ENCODE data around the gene CGN.

DNA sequence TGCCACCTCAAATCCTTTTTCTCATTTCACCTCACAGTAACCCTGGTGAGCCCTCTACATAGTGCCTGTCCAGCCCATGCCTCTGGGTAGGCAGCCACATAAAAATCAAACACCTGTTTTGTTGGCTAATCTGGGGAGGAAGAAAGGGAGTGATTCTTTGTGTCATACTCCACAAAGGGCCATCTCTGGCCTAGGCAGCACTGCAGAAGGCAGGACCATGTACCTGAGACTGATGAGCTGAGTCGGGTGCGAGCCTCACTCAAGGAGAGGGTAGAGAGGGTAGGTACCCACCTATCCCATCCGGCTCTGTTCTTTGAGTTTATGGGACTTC is 36.7 kb downstream of the CGN start:
- TF ChIP-seq EZH2 (IDR thresholded peaks at IDR 0.05; ENCODE audit: low read depth, unreplicated experiment), result no peak
- no peak for TF ChIP-seq POLR2AphosphoS5 (IDR thresholded peaks at IDR 0.05; ENCODE audit: low read depth)
- TF ChIP-seq, protein P1, sequence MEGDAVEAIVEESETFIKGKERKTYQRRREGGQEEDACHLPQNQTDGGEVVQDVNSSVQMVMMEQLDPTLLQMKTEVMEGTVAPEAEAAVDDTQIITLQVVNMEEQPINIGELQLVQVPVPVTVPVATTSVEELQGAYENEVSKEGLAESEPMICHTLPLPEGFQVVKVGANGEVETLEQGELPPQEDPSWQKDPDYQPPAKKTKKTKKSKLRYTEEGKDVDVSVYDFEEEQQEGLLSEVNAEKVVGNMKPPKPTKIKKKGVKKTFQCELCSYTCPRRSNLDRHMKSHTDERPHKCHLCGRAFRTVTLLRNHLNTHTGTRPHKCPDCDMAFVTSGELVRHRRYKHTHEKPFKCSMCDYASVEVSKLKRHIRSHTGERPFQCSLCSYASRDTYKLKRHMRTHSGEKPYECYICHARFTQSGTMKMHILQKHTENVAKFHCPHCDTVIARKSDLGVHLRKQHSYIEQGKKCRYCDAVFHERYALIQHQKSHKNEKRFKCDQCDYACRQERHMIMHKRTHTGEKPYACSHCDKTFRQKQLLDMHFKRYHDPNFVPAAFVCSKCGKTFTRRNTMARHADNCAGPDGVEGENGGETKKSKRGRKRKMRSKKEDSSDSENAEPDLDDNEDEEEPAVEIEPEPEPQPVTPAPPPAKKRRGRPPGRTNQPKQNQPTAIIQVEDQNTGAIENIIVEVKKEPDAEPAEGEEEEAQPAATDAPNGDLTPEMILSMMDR (conservative IDR thresholded peaks at IDR 0.05; ENCODE audit: low read depth in 2 of 2), result no peak
- TF ChIP-seq EZH2phosphoT487 (IDR thresholded peaks at IDR 0.05; ENCODE audit: unreplicated experiment), result no peak
- TF ChIP-seq CREB1 (CRISPR knock-in tag; IDR thresholded peaks at IDR 0.05; ENCODE audit: low read depth), result no peak
- TF ChIP-seq, protein P2, sequence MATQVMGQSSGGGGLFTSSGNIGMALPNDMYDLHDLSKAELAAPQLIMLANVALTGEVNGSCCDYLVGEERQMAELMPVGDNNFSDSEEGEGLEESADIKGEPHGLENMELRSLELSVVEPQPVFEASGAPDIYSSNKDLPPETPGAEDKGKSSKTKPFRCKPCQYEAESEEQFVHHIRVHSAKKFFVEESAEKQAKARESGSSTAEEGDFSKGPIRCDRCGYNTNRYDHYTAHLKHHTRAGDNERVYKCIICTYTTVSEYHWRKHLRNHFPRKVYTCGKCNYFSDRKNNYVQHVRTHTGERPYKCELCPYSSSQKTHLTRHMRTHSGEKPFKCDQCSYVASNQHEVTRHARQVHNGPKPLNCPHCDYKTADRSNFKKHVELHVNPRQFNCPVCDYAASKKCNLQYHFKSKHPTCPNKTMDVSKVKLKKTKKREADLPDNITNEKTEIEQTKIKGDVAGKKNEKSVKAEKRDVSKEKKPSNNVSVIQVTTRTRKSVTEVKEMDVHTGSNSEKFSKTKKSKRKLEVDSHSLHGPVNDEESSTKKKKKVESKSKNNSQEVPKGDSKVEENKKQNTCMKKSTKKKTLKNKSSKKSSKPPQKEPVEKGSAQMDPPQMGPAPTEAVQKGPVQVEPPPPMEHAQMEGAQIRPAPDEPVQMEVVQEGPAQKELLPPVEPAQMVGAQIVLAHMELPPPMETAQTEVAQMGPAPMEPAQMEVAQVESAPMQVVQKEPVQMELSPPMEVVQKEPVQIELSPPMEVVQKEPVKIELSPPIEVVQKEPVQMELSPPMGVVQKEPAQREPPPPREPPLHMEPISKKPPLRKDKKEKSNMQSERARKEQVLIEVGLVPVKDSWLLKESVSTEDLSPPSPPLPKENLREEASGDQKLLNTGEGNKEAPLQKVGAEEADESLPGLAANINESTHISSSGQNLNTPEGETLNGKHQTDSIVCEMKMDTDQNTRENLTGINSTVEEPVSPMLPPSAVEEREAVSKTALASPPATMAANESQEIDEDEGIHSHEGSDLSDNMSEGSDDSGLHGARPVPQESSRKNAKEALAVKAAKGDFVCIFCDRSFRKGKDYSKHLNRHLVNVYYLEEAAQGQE (IDR thresholded peaks at IDR 0.05; ENCODE audit: unreplicated experiment), result no peak
- TF ChIP-seq ZNF331 (CRISPR knock-in tag; IDR thresholded peaks at IDR 0.05; ENCODE audit: low read depth), result no peak
- TF ChIP-seq JUNB (IDR thresholded peaks at IDR 0.05; ENCODE audit: unreplicated experiment), result no peak
- TF ChIP-seq, protein P3, sequence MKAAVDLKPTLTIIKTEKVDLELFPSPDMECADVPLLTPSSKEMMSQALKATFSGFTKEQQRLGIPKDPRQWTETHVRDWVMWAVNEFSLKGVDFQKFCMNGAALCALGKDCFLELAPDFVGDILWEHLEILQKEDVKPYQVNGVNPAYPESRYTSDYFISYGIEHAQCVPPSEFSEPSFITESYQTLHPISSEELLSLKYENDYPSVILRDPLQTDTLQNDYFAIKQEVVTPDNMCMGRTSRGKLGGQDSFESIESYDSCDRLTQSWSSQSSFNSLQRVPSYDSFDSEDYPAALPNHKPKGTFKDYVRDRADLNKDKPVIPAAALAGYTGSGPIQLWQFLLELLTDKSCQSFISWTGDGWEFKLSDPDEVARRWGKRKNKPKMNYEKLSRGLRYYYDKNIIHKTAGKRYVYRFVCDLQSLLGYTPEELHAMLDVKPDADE (IDR thresholded peaks at IDR 0.05), result no peak

All from GM23338 (cell line).